K562 (cell line): ENCODE measurements around the gene LAMTOR4. TPM values are rescaled to one million over a fixed set of nuclear protein-coding genes. Genes with fewer than 3 reads are reported as not detected.

Experiments used
- CREM ChIP-seq: IDR thresholded peaks from 2 replicates; pipeline ENCODE4 v1.6.1; 2014; ENCODE audit warnings: antibody characterized with exemption, low read depth
- DNMT1 ChIP-seq: fragments of 450-650 bp; IDR thresholded peaks from 2 replicates; pipeline ENCODE4 v1.6.1; 2016; ENCODE audit warnings: antibody characterized with exemption, mild to moderate bottlenecking
- HDAC1 ChIP-seq, 2 experiments: fragments of 450-650 bp; IDR thresholded peaks; 2 replicates each; pipeline ENCODE4 v1.6.1; 2016 to 2017; ENCODE audit warnings: inconsistent platforms in 1 of 2, mild to moderate bottlenecking in 1 of 2, moderate library complexity in 1 of 2
- MAX ChIP-seq: sonication (generic); formaldehyde crosslinking; IDR thresholded peaks from 2 replicates; pipeline ENCODE4 v1.9.0; 2022; ENCODE audit warnings: mild to moderate bottlenecking, missing genetic modification reagents
- MCM2 ChIP-seq: fragments of 450-650 bp; IDR thresholded peaks from 2 replicates; pipeline ENCODE4 v1.6.1; 2017; ENCODE audit warnings: low read depth, mild to moderate bottlenecking
- NBN ChIP-seq: fragments of 450-650 bp; IDR thresholded peaks from 2 replicates; pipeline ENCODE4 v1.6.1; 2016; ENCODE audit warnings: low read depth, mild to moderate bottlenecking
- POLR2B ChIP-seq: fragments of 450-650 bp; IDR thresholded peaks from 2 replicates; pipeline ENCODE4 v1.6.1; 2018; ENCODE audit warnings: low read depth; ENCODE audit not compliant: partially characterized antibody
- SMARCC2 ChIP-seq: fragments of 450-650 bp; IDR thresholded peaks from 2 replicates; pipeline ENCODE4 v1.6.1; 2017; ENCODE audit warnings: antibody characterized with exemption, moderate library complexity, mild to moderate bottlenecking, low read depth
- TCF3 ChIP-seq: sonication (generic); formaldehyde crosslinking; IDR thresholded peaks from 2 replicates; pipeline ENCODE4 v1.4.0; 2020; ENCODE audit warnings: mild to moderate bottlenecking, missing genetic modification reagents
- ZBTB34 ChIP-seq: fragments of 250-450 bp; sonication (Bioruptor Pico); IDR thresholded peaks from 2 replicates; pipeline ENCODE4 v1.8.0; 2021; ENCODE audit warnings: mild to moderate bottlenecking, moderate library complexity
- ZNF140 ChIP-seq: fragments of 250-450 bp; sonication (Bioruptor Pico); IDR thresholded peaks from 2 replicates; pipeline ENCODE4 v1.8.0; 2021; ENCODE audit warnings: moderate library complexity, mild to moderate bottlenecking, inconsistent platforms
- ZNF175 ChIP-seq: fragments of 200-800 bp; sonication (Bioruptor generic); IDR thresholded peaks from 2 replicates; pipeline ENCODE4 v1.6.1; 2016; ENCODE audit warnings: low read depth, mild to moderate bottlenecking, missing genetic modification characterization, missing compliant biosample characterization
- ZNF354B ChIP-seq: fragments of 250-450 bp; sonication (Bioruptor Pico); IDR thresholded peaks from 2 replicates; pipeline ENCODE4 v1.4.0; 2020
- ZNF696 ChIP-seq: fragments of 250-450 bp; sonication (Bioruptor Pico); conservative IDR thresholded peaks from 2 replicates; pipeline ENCODE4 v1.4.0; 2020; ENCODE audit warnings: mild to moderate bottlenecking, moderate library complexity
- polyA plus RNA-seq, 8 experiments: library from polyadenylated mRNA; depleted of rRNA in 4 of 8; stranded (reverse) in 5 of 8; unstranded in 3 of 8; fragments of >200 nt; fragmentation: Nextera tagmentation in 2 of 8; fragmentation: Illumina TruSeq in 1 of 8; extraction: Ambion mirVana in 2 of 8; extraction: Trizol in 1 of 8; gene quantifications; 2 replicates each; pipeline versions ENCODE4 v1.2.1 to v1.2.3, GENCODE V29; 2011 to 2014; ENCODE audit warnings: inconsistent platforms in 1 of 8, missing spikeins in 1 of 8
- total RNA-seq, 7 experiments: library from RNA; depleted of rRNA in 6 of 7; stranded (reverse); fragments of >200 nt in 6 of 7; fragmentation: Illumina TruSeq in 2 of 7; extraction: Trizol in 2 of 7; gene quantifications; 2 replicates each; pipeline versions ENCODE4 v1.2.1 to v1.2.3, GENCODE V29; 2011 to 2021; ENCODE audit warnings: low replicate concordance in 1 of 7
- TF ChIP-seq, protein P1 (sequence below), 2 experiments: fragments of 450-650 bp; IDR thresholded peaks; 2 replicates each; pipeline ENCODE4 v1.6.1; 2016
- TF ChIP-seq, protein P2 (sequence below), 2 experiments: fragments of 450-650 bp; IDR thresholded peaks; 2 replicates each; pipeline ENCODE4 v1.6.1; 2016; ENCODE audit warnings: mild to moderate bottlenecking in 2 of 2, borderline replicate concordance in 1 of 2, low read depth in 1 of 2, moderate library complexity in 1 of 2

The LAMTOR4 gene
- total and polyA plus RNA-seq, 9 of the 15 experiments (the other 6 are each of a cell fraction or from before 2014, with no cell fraction given), result 79.6 to 314 (median 195) TPM

GRCh38 chr7:100177045-100178001 is 28.6 kb downstream of the LAMTOR4 start, which contains the start of the genes GPC2 and STAG3 (continued):
- TF ChIP-seq SMARCC2, result no peak
- no peak for TF ChIP-seq ZNF175 (CRISPR knock-in tag)
- no peak for TF ChIP-seq MCM2
- no peak for TF ChIP-seq NBN
- TF ChIP-seq ZNF354B (CRISPR knock-in tag), result no peak
- TF ChIP-seq POLR2B, result no peak
- no peak for TF ChIP-seq ZNF140 (CRISPR knock-in tag)
- no peak for TF ChIP-seq HDAC1 (IDR thresholded peaks at IDR 0.05)
- TF ChIP-seq CREM, result no peak
- TF ChIP-seq MAX, result peak; percentile 98
- no peak for TF ChIP-seq ZNF696 (CRISPR knock-in tag)
- TF ChIP-seq, protein P1, sequence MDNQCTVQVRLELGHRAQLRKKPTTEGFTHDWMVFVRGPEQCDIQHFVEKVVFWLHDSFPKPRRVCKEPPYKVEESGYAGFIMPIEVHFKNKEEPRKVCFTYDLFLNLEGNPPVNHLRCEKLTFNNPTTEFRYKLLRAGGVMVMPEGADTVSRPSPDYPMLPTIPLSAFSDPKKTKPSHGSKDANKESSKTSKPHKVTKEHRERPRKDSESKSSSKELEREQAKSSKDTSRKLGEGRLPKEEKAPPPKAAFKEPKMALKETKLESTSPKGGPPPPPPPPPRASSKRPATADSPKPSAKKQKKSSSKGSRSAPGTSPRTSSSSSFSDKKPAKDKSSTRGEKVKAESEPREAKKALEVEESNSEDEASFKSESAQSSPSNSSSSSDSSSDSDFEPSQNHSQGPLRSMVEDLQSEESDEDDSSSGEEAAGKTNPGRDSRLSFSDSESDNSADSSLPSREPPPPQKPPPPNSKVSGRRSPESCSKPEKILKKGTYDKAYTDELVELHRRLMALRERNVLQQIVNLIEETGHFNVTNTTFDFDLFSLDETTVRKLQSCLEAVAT (IDR thresholded peaks at IDR 0.05), result peak in 1 of 2 experiments; percentile 64; a peak in 2 of 4 replicates
- no peak for TF ChIP-seq ZBTB34 (CRISPR knock-in tag)
- TF ChIP-seq DNMT1, result no peak
- no peak for TF ChIP-seq TCF3 (CRISPR knock-in tag)
- TF ChIP-seq, protein P2, sequence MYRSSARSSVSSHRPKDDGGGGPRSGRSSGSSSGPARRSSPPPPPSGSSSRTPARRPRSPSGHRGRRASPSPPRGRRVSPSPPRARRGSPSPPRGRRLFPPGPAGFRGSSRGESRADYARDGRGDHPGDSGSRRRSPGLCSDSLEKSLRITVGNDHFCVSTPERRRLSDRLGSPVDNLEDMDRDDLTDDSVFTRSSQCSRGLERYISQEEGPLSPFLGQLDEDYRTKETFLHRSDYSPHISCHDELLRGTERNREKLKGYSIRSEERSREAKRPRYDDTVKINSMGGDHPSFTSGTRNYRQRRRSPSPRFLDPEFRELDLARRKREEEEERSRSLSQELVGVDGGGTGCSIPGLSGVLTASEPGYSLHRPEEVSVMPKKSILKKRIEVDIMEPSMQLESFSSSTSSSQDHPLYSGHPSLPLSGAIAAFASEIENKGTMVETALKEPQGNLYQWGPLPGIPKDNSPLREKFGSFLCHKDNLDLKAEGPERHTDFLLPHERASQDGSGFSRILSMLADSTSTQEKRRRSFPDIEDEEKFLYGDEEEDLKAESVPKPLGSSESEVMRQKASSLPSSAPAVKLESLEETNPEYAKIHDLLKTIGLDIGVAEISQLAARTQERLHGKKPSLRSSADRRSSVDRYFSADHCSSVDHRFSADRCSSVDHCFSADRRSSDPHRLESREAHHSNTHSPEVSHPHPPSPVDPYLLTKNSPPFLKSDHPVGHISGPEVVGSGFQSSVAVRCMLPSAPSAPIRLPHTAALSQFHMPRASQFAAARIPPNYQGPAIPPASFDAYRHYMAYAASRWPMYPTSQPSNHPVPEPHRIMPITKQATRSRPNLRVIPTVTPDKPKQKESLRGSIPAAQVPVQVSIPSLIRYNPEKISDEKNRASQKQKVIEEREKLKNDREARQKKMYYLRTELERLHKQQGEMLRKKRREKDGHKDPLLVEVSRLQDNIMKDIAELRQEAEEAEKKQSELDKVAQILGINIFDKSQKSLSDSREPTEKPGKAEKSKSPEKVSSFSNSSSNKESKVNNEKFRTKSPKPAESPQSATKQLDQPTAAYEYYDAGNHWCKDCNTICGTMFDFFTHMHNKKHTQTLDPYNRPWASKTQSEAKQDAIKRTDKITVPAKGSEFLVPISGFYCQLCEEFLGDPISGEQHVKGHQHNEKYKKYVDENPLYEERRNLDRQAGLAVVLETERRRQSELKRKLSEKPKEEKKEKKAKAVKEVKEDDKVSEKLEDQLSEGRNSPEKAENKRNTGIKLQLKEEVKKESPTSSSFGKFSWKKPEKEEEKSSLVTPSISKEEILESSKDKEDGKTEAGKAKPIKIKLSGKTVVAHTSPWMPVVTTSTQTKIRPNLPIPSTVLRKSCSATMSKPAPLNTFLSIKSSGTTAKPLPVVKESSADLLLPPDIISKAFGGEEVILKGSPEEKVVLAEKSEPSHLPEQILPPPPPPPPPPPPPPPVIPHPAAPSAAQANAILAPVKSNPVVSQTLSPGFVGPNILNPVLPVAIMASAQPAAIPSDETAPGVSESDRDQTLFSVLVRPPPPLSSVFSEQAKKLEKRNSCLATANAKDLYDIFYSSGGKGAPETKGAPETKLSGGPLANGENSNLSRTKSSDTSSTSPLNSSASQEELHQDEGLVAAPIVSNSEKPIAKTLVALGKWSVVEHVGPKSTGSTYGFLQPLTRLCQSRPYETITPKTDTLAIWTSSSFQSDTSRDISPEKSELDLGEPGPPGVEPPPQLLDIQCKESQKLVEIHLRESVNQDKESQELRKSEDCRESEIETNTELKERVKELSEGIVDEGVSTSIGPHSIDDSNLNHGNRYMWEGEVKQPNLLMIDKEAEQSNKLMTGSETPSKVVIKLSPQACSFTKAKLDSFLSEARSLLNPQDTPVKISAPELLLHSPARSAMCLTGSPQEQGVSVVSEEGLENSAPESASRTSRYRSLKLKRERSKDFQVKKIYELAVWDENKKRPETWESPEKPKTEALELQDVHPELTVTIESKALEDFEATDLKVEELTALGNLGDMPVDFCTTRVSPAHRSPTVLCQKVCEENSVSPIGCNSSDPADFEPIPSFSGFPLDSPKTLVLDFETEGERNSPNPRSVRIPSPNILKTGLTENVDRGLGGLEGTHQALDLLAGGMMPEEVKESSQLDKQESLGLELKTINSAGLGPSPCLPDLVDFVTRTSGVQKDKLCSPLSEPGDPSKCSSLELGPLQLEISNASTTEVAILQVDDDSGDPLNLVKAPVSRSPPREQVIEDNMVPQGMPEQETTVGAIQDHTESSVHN (IDR thresholded peaks at IDR 0.05; ENCODE audit: borderline replicate concordance in 1 of 2, low read depth in 1 of 2), result no peak
